HL-60 (cell line): ENCODE measurements around the gene COL5A3.

Source experiments
- GABPA ChIP-seq: IDR thresholded peaks from 2 replicates; pipeline ENCODE4 v1.6.1; 2012; ENCODE audit warnings: low read depth
- POLR2AphosphoS5 ChIP-seq: IDR thresholded peaks from 2 replicates; pipeline ENCODE4 v1.6.1; 2012; ENCODE audit warnings: low read depth
- TF ChIP-seq, protein P1 (sequence below): IDR thresholded peaks from one replicate; pipeline ENCODE4 v1.5.1; 2011; ENCODE audit warnings: low read length, control low read depth, inconsistent platforms; ENCODE audit not compliant: insufficient read depth
- TF ChIP-seq, protein P2 (sequence below): IDR thresholded peaks from 2 replicates; pipeline ENCODE4 v1.6.1; 2012; ENCODE audit warnings: low read depth; ENCODE audit not compliant: insufficient replicate concordance

DNA sequence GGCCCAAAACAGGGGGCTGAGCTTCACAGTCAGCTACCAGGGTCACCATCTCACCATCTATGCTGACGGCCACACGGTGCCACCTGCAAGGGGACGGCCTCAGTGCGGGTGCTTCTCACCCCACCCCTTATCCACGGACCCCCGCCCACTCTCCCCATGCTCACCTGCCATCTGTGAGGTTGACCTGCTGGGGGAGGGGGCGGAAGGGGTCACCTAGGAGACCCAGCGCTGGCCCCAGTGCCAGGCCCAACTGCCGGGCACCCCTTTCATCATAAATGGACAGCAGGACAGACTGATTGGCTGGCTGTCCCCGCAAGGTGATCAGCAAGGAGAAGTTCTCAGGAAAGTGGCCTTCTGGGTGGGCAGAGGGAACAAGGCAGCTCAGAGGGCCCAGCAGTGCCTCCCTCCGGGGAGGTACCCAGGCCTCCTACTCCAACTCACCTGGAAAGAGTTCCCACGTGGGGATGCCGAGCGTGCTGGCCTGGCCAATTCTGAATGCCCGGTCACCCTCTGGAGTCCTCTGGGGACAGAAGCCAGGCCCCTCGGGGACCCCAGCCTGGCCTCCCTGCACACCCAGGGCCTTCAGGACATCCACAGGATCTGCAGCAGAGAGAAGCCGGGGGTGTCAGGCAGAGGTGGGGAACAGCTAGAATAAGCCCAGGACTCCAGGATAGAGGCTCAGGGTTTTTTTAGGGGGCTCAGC is 4.5 kb downstream of the COL5A3 start:
- TF ChIP-seq, protein P1, sequence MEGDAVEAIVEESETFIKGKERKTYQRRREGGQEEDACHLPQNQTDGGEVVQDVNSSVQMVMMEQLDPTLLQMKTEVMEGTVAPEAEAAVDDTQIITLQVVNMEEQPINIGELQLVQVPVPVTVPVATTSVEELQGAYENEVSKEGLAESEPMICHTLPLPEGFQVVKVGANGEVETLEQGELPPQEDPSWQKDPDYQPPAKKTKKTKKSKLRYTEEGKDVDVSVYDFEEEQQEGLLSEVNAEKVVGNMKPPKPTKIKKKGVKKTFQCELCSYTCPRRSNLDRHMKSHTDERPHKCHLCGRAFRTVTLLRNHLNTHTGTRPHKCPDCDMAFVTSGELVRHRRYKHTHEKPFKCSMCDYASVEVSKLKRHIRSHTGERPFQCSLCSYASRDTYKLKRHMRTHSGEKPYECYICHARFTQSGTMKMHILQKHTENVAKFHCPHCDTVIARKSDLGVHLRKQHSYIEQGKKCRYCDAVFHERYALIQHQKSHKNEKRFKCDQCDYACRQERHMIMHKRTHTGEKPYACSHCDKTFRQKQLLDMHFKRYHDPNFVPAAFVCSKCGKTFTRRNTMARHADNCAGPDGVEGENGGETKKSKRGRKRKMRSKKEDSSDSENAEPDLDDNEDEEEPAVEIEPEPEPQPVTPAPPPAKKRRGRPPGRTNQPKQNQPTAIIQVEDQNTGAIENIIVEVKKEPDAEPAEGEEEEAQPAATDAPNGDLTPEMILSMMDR: no peak
- TF ChIP-seq, protein P2, sequence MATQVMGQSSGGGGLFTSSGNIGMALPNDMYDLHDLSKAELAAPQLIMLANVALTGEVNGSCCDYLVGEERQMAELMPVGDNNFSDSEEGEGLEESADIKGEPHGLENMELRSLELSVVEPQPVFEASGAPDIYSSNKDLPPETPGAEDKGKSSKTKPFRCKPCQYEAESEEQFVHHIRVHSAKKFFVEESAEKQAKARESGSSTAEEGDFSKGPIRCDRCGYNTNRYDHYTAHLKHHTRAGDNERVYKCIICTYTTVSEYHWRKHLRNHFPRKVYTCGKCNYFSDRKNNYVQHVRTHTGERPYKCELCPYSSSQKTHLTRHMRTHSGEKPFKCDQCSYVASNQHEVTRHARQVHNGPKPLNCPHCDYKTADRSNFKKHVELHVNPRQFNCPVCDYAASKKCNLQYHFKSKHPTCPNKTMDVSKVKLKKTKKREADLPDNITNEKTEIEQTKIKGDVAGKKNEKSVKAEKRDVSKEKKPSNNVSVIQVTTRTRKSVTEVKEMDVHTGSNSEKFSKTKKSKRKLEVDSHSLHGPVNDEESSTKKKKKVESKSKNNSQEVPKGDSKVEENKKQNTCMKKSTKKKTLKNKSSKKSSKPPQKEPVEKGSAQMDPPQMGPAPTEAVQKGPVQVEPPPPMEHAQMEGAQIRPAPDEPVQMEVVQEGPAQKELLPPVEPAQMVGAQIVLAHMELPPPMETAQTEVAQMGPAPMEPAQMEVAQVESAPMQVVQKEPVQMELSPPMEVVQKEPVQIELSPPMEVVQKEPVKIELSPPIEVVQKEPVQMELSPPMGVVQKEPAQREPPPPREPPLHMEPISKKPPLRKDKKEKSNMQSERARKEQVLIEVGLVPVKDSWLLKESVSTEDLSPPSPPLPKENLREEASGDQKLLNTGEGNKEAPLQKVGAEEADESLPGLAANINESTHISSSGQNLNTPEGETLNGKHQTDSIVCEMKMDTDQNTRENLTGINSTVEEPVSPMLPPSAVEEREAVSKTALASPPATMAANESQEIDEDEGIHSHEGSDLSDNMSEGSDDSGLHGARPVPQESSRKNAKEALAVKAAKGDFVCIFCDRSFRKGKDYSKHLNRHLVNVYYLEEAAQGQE: no peak
- TF ChIP-seq POLR2AphosphoS5 (no peak), GABPA (no peak)
